C4-2B (cell line): Measurements from ENCODE around the gene MAGI2.

Source experiments
- CTCF ChIP-seq: fragments of 450-650 bp; conservative IDR thresholded peaks from 2 replicates; pipeline ENCODE4 v1.5.1; 2017; ENCODE audit warnings: mild to moderate bottlenecking
- ZFX ChIP-seq: fragments of 450-650 bp; IDR thresholded peaks from 2 replicates; pipeline ENCODE4 v1.6.1; 2017

- TF ChIP-seq CTCF (no peak), ZFX (no peak)
These were observed 1002.8 kb downstream of the MAGI2 start for GRCh38 chr7:78450706-78451105.
